Jurkat, Clone E6-1 (cell line): ENCODE data around the gene PROM1.
A peak's percentile ranks its signal among the peaks of the same experiment; 100 is the strongest.

Source experiments
- DNase-seq: peaks from one replicate; pipeline ENCODE4 v3.0.0-alpha.2; 2011; ENCODE audit warnings: low read depth, low spot score
- H3K4me3 ChIP-seq: 2 replicates; pipeline ENCODE4 v1.5.1; 2011; ENCODE audit warnings: mild to moderate bottlenecking, low read length, control low read depth, moderate library complexity

The PROM1 gene

DNA sequence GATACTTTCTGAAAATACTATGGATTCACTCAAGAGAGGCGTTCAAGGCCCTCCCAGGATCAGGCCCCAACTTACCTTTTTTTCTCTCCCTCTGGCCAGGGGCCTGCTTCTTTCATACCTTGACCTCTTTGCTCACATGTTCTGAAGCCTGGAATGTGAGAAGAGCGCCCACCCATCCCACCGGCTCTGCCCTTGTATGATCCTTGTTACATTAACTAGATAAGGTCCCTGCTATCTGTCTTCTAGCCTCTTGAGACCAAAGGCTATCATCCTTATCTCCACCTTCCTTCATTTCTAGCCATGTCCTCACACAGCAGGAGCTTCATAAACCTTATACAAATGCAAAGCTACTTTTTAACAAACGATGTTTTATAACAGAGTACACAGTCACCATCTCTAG is 45.9 kb downstream of the PROM1 start:
- no peak overlapping the region for H3K4me3 ChIP-seq
- no peak for DNase-seq

DNA sequence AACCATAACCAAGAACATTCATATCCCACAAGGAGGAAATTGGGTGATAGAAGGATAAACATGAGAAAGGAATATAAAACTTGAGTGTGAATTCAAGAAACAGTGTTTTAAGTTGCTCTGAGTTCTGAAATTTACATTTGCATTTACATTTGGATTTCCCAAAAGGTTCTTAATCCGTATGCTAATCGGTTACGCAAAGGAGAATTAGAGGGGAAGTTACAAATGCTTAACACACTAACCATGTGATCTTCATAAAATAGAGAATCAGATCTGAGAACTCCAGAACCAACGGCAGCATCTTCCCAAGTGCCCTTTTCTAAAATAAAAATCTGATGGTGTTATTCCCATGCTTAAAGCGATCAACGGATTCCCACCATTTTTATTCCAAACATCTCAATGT is 48.0 kb downstream of the PROM1 start:
- no peak for DNase-seq
- H3K4me3 ChIP-seq = no peak overlapping the region

DNA sequence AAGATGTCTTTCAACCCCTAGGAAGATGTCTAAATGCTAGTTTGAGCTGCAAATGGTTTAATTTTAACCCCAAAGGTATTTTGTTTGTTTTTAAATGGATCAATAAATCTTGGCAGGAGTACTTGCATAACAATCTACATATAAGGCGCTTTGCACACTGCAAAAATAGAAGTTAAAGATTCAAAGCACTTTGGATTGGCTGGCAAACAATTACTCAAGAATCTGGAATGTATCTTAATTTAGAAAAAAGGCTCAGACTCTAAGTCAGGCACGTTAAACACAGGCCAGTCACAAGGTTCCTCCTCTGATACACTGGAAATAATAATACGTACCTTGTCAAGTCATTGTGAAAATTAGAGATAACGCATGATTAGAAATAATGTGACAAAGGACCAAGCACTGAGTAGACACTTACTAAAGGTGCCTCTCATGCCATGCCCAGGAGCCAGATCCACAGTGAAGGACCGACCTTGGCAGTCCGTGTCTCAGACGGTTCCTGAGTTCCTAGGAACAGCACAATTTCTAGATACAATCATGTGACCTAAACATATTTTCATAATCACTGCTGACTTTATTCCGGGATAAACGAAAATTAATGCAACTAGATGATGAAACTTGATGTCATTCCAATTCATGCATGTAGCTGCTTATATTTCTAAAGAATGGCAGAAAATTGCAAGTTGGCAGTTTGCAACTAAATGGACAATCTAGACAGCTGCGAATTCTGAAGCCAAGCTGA is 49.6 kb downstream of the PROM1 start:
- no peak for DNase-seq
- H3K4me3 ChIP-seq = no peak overlapping the region

DNA sequence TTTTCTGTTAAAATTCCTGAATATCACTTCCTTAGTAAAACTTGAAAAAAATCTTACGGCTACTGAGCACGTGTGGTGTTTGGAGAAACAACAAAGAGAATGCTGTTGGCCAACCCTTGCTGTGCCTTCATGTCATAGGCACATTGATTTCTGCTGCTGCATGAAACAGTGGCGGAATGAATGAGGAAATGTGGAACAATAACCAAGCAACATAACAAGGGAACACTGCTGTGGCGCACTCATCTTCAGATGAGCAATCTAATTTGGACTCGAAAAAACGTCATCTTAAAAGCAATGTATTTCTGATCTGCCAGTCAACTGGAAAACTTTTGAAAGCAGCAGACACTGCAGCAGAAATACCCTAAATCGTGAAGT is 51.4 kb downstream of the PROM1 start:
- DNase-seq = no peak
- no peak overlapping the region for H3K4me3 ChIP-seq

DNA sequence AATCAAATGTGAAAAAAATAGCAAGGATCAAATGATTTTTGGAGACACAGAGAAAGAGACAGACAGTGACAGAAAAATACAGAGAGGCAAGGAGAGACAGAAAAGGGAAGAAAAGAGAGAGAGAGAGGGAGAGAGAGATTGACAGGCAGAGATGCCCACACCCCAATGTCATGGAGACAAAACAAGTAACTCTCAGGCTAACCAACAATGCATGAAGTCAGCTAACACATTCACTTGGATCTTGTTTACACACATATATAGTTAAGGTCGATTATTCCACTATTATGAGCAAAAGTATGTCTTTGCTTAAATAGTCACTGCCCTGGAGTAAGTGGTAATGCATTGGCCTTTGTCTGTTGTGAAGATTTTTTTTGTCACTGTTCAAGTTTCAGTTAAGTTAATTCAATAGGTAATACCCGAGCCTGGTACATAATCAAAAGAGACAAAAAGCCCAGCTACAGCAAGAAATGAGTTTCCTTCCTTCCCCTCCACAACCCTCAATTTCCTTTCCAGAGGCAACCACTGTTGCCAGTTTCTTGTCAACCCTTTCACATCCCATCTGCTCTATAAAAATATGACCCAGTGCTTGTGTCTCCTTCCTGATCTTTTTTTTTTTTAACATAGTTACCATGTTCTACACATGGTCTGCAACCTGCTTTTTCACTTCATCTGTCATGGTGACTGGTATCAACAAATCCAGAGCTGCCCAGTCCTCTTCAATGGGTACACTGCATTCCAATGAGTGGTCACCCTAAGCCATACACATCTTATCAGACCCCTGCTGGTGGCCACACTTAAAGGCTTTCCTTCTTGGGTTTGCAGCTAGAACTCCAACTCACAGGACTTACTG is 52.1 kb downstream of the PROM1 start:
- no peak overlapping the region for H3K4me3 ChIP-seq
- peak; percentile 45 for DNase-seq

DNA sequence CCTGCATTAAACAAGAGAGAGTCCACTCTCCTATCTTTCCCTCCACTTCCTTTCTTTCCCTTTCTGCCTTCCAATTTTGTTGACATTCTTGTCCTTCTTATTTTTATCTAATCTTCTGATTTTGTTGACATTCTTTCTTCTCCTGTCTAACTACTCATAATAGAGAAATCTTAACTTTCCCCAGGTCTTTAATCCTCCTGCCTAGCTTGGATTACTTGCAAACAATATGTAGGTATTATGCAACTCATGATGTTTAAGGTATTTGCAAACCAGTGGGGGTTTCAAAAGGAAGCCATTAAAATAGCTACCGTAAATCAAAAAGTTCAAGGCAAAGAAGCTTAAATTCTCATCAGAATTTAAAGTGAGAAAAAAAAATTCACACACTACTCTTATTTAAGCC is 53.9 kb downstream of the PROM1 start:
- no peak overlapping the region for H3K4me3 ChIP-seq
- no peak for DNase-seq

DNA sequence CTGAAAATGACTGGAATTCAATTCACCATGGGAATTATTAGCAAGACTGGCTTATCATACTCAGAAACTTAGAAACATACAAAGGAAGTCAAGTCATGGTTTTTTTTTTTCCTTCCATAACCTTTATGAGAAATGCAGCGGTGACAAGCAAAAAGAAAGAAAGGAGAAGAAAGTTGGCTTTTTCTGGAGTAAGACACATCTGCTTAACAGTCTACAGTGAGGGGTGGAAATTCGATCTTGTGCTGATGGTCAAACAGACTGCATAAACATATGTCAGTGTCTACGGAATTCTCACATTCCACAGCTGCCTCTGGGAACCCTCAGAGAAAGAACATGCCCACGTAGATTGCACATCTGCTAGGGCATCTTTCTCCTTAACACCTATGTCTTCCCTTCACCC is 54.6 kb downstream of the PROM1 start:
- no peak overlapping the region for H3K4me3 ChIP-seq
- DNase-seq = no peak

DNA sequence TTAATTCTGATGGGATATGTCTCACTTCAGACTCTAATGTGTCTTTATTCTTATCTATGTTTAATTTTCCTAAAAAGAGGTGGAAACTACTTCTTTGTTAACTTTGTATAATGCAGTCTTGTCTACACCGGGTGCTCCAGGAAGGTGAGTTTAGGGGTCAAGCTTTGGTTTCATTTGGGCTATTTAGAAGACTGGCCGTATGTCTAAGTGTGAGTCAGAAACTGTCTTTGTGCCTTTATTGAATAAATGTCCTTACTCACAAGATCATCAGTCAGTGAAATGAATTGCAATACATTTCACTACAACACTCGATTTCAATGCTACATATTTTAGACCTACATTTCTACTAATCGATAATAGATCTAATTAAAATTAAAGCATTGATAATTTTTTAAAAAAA is 56.2 kb downstream of the PROM1 start:
- DNase-seq = no peak
- no peak overlapping the region for H3K4me3 ChIP-seq

DNA sequence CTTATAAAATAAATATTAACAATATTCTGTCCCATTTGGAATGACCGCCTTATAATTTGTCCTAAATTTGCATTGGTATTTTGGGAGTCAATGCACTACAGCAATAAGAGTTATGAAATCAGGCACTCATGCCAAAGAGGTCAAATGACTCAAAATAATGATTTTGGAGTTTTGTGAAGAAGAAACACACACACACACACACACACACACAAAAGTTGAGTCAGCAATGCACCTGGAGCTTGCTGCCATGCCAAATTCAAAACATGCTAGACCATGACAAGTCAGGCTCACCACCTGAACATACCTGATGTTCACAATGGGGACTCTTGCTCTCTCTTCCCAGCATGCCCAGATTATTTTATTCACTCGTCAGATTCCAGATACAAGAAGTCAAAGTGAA is 56.7 kb downstream of the PROM1 start:
- H3K4me3 ChIP-seq = no peak overlapping the region
- DNase-seq = no peak

DNA sequence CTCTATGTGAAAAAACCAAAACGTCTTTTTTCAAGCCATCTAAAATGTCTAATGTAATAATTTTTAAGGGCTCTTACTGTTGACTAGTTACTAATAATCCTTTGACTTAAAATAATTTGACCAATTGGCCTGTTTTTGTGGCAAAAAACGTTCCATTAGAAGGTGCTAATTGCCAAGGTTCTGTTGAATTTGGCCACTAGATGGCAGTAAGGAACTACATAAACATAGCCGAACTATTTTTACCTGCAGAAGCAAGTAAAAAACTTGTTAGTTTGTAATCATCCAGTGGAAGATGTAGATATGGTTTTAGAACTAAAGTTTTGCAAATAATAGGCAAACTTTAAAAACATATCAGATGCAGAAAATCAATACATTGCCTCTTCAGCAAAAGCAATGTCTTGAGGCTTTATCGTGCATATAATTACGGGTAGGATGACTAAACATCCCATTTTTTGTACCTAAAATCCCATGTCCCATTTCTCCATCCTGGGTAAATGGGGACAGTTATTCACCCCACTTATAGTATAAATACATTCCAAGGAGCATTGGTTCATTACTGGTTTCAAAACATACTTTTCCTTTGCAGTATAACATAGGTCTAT is 57.6 kb downstream of the PROM1 start:
- peak; percentile 69 for DNase-seq
- H3K4me3 ChIP-seq = no peak overlapping the region

DNA sequence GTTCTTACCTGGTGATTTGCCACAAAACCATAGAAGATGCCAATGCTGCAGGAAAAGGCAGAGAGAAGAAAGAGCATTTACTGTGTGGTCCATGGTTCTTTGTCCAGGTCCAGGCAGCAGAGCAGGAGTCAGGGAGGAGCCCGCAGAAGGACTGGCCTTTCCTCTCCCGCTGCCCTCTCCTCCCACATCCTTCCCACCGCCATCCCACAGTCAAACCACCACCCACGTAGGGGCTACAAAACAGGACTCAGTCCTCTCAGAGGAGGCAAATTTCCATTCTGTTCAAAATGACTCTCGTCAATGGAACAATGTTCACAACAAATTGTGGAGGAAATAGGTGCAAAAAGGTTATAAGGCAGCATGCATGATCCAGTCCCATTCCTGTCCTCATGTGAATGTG is 58.6 kb downstream of the PROM1 start:
- no peak for DNase-seq
- H3K4me3 ChIP-seq = no peak overlapping the region

DNA sequence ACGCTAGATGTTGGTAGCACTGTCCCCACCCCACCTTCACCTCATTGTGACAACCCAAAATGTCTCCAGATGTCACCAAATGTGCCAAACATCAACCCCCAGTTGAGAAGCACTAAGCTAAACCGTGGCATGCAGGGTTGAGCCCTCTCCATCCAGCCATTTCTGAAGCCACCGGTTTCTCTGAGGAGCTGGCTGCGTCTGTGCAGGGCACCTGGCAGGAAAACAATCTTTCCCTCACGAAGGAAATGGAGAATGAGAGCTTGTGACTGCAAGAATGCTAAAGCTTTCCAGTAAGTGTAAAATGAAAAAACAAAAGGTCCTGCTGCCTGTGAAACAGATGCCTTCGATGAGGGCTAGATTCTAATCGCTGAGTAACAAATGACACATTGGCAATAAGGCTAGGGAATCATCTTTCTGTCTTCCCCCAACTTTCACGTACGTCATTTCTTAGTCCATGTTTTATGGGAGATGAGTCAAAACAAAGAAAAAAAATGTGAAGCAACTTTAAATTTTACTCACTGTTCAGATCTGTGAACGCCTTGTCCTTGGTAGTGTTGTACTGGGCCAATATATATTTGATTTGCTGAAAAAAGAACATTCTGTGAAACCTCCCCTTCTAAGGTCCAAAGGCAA is 59.9 kb downstream of the PROM1 start:
- H3K4me3 ChIP-seq = no peak overlapping the region
- DNase-seq = no peak

DNA sequence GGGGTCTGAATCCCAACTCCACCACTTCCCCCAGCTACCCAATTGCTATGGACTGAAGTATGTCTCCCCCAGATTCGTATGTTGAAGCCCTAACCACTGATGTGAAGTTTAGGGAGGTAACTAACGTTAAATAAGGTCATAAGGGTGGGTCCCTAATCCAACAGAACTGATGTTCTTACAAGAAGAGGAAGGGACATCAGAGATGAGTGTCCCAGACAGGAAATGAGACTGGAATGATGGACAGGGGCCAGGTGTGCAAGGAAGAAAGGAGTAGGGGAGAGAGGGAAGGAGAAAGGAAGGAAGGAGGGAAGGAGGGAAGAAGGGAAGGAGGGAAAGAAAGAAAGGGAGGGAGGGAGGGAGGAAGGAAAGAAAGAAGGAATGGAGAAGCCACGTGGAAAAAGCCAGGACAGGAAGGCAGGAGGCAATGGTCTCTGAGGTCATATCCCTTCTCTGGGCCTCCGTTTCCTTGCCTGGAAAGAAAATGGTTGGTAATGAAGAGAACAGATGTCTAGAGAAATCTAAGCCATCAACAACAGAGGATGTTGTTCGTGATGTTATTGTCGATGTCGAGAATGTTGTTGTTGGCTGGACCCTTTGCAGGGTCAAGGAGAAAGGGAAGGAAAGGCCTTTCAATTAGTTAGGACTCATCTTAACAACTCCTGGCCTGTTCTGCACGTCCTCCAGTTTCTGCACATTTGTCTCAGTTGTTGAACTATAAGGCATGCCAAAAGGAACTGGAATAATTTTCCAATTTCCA is 61.8 kb downstream of the PROM1 start:
- DNase-seq = no peak
- H3K4me3 ChIP-seq = no peak overlapping the region

DNA sequence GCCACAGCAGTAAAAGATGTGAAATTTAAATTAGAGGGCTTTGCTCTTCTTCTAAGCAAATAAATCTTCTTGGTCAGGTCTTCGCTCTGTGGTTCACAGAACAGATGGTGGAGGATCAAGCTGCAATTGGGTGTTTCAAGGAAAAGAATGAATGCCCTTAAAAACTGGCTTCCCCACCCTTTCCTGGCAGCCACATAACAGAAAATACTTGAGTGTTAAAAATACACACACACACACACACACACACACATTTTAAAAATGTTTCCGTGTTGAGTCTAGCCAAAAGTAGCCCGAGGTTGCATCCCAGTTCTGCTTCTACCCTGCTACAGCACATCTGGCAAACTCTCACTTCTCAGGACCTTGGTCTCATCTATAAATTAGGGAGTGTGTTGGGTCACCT is 64.2 kb downstream of the PROM1 start:
- H3K4me3 ChIP-seq = no peak overlapping the region
- no peak for DNase-seq

DNA sequence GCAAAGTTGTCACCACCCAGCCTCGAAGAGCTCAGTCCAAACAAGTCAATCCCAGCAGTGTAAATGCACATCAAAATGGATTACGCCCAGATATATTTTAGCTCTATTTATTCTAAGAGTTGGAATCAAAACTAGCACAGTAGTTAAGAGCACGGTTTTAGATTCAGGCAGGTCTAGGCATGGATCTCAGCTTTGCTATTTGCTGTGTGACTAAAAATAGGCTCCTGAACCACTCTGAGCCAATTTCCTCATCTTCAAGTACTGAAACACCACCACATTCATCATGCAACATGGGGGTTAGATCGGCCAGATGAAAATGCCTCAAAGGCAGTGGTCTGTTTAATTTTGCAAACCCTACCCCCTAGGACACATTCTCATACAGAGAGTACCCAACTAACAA is 65.0 kb downstream of the PROM1 start:
- no peak overlapping the region for H3K4me3 ChIP-seq
- no peak for DNase-seq

DNA sequence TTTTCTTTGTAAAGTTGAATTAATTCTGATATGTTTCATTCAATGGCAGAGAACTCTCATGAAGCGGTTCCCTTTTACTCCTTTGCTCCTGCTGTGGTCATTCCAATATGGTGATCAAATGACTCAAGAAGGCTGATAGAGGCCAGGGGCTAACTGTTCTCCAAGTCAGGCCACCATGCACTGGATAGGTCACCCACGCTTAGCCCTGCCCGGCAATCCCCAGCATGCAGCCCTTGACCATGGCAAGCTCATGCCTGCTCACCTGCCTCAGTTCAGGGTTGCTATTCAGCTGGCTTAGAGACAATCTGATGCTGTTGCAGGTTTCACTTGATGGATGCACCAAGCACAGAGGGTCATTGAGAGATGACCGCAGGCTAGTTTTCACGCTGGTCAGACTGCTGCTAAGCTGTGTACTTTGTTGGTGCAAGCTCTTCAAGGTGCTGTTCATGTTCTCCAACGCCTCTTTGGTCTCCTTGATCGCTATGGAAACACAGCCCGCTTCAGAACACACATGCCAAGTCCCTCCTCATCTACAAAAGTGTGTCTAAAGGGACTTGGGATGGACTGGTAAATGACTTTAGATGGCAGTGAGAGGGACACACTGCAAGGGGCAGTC is 65.7 kb downstream of the PROM1 start:
- no peak overlapping the region for H3K4me3 ChIP-seq
- DNase-seq = no peak

DNA sequence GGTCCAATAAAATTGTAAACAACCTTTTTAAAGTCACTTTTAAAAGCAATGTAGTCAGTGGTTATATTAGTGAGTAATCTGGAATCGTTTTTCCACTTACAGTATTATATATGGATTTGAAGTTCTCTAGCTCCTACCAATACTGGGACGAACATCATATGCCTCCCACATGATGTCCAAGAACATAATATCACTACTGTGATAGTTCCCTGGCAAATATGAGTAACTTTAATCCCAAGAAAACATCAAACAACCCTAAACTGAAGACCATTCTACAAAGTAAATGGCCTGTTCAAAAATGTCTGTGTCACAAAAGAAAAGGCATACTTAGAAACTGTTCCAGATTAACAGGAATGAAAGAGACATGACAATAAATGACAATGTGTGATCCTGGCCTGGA is 67.3 kb downstream of the PROM1 start:
- DNase-seq = no peak
- no peak overlapping the region for H3K4me3 ChIP-seq

DNA sequence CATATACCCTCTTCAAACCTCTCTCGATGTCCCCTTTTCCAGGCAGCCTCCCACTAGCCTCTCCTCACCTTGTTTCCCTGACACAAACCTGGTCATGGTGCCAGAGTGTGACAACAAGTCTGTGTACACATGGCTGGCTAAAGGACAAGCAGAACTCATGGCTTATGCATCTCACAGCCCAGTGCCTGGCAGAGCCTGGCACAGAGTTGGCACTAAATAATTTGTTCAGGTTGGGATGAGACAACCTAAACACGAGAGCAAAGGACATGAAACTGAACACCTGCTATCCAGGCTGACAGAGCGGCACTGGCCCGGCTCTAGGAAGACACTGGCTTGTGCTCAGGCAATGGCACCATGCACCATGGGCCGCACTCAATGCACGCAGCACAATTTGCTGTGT is 72.7 kb downstream of the PROM1 start:
- no peak for DNase-seq
- no peak overlapping the region for H3K4me3 ChIP-seq

DNA sequence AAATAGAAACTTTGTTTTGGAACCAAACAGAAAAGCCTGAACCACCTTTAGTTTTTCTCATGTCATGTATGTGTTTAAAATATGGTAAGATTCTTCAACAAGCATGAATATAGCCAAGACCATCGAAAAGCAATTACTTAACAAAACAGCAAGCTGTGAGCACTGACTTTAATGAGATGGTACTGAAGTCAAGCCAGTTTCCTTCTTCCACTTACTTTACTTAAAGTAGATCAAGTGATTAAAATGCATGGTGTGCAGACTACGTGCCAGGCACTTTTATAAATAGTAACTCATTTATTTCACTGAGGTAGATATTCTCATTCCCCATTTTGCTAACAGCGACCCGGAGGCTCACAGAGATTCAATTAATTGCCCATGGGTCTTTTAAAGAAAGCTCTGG is 74.7 kb downstream of the PROM1 start:
- no peak for DNase-seq
- H3K4me3 ChIP-seq = no peak overlapping the region
